ENCODE measurements around the gene PPP3CA. TPM values are rescaled to one million over a fixed set of nuclear protein-coding genes. Genes with fewer than 3 reads are reported as not detected.

Gene PPP3CA
- total and polyA plus RNA-seq, 2 of the 13 experiments (the other 11 are each of a cell fraction or from before 2014, with no cell fraction given), result 4.8 to 13.2 TPM

GRCh38 chr4:100983426-100983825, 363.9 kb downstream of the PPP3CA start:
- Histone ChIP-seq H3K4me2 (ENCODE audit: low read depth, low read length) (no peak overlapping the region), H3K9ac (ENCODE audit: insufficient read depth, low read depth, low read length) (no peak overlapping the region), H3K4me1 (ENCODE audit: insufficient read depth, low read length) (peaks cover 12% of the 10 kb centered on the region; the same call in 1 of the 2 replicates), H2AFZ (ENCODE audit: low read length) (no peak overlapping the region), H3K36me3 (replicated peaks in 1 of 2; ENCODE audit: control insufficient read depth in 1 of 2, insufficient read depth in 2 of 2, low read length in 2 of 2) (no peaks in the 10 kb centered on the region), H3K9me3 (ENCODE audit: low read length) (no peaks in the 10 kb centered on the region), H3K4me3 (replicated peaks in 1 of 3; ENCODE audit: insufficient read depth in 1 of 3, low read depth in 2 of 3, low read length in 3 of 3) (no peak overlapping the region), H3K27me3 (ENCODE audit: control insufficient read depth in 1 of 2, insufficient read depth in 2 of 2, low read length in 2 of 2) (no peaks in the 10 kb centered on the region; a peak in 3 of 5 replicates), H4K20me1 (ENCODE audit: insufficient read depth, low read length) (no peaks in the 10 kb centered on the region), H3K27ac (ENCODE audit: extremely low read length, insufficient read depth, low read length) (no peak overlapping the region), H3K79me2 (ENCODE audit: insufficient read depth, low read length) (no peaks in the 10 kb centered on the region)
- intact Hi-C loops (cut with micrococcal nuclease; ENCODE audit: unreplicated experiment) (no loop called here), in situ Hi-C loops (cut with HindIII; ENCODE audit: extremely low pct_ligation_motif_present, low pct_unique_long_range_greater_than_20kb) (no loop called here)
- DNase-seq (ENCODE audit: low spot score) (no peak), ATAC-seq (no peak), FAIRE-seq (no peak)
- no TSS peak for BruUV-seq (replicated peaks)
- 0% methylated on average over 1 of the region's 1 CpG for WGBS (ENCODE audit: low lambda C conversion rate)
- TF ChIP-seq EEA1 (CRISPR knock-in tag; IDR thresholded peaks at IDR 0.05; ENCODE audit: borderline replicate concordance) (no peak), ZNF615 (CRISPR knock-in tag; IDR thresholded peaks at IDR 0.05; ENCODE audit: borderline replicate concordance) (no peak), ZBTB1 (CRISPR knock-in tag; IDR thresholded peaks at IDR 0.05; ENCODE audit: borderline replicate concordance) (no peak), SALL2 (CRISPR knock-in tag; IDR thresholded peaks at IDR 0.05) (no peak), TRAFD1 (CRISPR knock-in tag; IDR thresholded peaks at IDR 0.05; ENCODE audit: borderline replicate concordance) (no peak)
- TF ChIP-seq, protein P1, sequence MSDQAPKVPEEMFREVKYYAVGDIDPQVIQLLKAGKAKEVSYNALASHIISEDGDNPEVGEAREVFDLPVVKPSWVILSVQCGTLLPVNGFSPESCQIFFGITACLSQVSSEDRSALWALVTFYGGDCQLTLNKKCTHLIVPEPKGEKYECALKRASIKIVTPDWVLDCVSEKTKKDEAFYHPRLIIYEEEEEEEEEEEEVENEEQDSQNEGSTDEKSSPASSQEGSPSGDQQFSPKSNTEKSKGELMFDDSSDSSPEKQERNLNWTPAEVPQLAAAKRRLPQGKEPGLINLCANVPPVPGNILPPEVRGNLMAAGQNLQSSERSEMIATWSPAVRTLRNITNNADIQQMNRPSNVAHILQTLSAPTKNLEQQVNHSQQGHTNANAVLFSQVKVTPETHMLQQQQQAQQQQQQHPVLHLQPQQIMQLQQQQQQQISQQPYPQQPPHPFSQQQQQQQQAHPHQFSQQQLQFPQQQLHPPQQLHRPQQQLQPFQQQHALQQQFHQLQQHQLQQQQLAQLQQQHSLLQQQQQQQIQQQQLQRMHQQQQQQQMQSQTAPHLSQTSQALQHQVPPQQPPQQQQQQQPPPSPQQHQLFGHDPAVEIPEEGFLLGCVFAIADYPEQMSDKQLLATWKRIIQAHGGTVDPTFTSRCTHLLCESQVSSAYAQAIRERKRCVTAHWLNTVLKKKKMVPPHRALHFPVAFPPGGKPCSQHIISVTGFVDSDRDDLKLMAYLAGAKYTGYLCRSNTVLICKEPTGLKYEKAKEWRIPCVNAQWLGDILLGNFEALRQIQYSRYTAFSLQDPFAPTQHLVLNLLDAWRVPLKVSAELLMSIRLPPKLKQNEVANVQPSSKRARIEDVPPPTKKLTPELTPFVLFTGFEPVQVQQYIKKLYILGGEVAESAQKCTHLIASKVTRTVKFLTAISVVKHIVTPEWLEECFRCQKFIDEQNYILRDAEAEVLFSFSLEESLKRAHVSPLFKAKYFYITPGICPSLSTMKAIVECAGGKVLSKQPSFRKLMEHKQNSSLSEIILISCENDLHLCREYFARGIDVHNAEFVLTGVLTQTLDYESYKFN (CRISPR knock-in tag; conservative IDR thresholded peaks at IDR 0.05), result no peak
- CTCF ChIA-PET (ENCODE audit: low intra/inter-chr PET ratio, low total read pairs), result interaction anchor here (0.6 kb wide), 1 partner anchor 109 kb away, joined by 5 read pairs; no protein-coding TSS in a partner anchor
- POLR2A ChIA-PET, result no interaction called here
